Mammary epithelial cell (primary cell): Measurements from ENCODE around the gene PRPF8.

Source experiments
- EZH2 ChIP-seq: IDR thresholded peaks from 2 replicates; pipeline ENCODE4 v1.6.1; 2012; ENCODE audit warnings: low read length, inconsistent platforms, borderline replicate concordance
- TF ChIP-seq, protein P1 (sequence below), 2 donors: IDR thresholded peaks in 1 of 2; conservative IDR thresholded peaks in 1 of 2; 2 replicates each; pipeline ENCODE4 v1.5.1; 2011 to 2012; ENCODE audit warnings: inconsistent platforms in 2 of 2, low read length in 2 of 2, mild to moderate bottlenecking in 2 of 2, control low read depth in 1 of 2, low read depth in 1 of 2; ENCODE audit not compliant: insufficient read depth in 1 of 2; ENCODE audit errors: extremely low read depth in 1 of 2

DNA sequence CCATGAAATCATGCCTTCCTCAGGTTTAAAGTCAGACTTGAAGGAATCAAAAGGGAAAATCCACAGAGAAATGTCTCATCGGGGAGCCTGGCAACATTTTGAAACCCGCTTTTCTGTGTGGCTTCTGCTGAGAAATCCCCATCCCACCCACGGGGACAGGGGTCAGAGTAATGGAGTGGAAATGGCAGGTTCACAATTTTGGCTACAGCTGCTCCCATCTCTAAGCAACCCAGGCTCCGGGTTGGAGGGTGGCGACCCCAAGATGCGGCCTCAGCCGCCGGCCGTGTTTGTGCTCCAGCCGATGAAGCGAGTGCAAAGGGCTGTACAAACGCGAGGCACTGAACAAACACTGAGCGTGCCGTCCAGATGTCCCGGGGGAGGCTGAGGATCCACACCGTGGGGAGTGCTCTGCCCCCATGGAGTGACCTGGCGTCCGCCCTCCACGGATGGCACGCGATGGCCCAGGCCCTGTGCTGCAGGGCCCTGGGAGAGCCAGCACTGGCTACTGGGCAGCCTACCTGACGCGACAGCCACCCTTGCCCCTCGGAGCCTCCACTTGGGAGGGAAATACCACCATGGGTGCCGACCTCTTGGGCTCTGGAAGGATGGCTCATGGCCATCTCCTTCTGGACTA is 78.2 kb downstream of the PRPF8 start:
- TF ChIP-seq, protein P1, sequence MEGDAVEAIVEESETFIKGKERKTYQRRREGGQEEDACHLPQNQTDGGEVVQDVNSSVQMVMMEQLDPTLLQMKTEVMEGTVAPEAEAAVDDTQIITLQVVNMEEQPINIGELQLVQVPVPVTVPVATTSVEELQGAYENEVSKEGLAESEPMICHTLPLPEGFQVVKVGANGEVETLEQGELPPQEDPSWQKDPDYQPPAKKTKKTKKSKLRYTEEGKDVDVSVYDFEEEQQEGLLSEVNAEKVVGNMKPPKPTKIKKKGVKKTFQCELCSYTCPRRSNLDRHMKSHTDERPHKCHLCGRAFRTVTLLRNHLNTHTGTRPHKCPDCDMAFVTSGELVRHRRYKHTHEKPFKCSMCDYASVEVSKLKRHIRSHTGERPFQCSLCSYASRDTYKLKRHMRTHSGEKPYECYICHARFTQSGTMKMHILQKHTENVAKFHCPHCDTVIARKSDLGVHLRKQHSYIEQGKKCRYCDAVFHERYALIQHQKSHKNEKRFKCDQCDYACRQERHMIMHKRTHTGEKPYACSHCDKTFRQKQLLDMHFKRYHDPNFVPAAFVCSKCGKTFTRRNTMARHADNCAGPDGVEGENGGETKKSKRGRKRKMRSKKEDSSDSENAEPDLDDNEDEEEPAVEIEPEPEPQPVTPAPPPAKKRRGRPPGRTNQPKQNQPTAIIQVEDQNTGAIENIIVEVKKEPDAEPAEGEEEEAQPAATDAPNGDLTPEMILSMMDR (conservative IDR thresholded peaks at IDR 0.05 in 1 of 2, IDR thresholded peaks at IDR 0.05 in 1 of 2; ENCODE audit: extremely low read depth in 1 of 2, insufficient read depth in 1 of 2, low read depth in 1 of 2, low read length in 2 of 2) = no peak
- no peak for TF ChIP-seq EZH2
